ENCODE measurements around the gene SPON1.

DNA sequence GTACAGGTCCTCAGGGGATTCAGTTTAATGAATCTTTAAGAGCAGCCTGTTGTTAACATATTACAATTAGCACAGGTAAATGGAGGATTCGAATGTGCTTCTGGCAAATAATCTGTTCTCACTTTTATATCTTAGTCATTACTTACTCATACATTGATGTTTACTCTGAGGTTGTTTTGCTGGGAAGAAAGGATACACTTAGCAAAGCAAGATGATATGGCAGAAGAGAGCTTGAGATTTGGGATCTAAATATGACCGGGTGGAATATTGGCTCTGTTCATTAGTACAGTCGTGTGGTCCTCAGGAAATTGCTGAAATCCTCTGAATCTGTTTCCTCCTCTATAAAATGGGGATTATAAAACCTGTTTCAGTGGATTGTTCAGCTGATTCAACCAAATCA, 59.7 kb downstream of the SPON1 start:
- TF ChIP-seq, protein P1, sequence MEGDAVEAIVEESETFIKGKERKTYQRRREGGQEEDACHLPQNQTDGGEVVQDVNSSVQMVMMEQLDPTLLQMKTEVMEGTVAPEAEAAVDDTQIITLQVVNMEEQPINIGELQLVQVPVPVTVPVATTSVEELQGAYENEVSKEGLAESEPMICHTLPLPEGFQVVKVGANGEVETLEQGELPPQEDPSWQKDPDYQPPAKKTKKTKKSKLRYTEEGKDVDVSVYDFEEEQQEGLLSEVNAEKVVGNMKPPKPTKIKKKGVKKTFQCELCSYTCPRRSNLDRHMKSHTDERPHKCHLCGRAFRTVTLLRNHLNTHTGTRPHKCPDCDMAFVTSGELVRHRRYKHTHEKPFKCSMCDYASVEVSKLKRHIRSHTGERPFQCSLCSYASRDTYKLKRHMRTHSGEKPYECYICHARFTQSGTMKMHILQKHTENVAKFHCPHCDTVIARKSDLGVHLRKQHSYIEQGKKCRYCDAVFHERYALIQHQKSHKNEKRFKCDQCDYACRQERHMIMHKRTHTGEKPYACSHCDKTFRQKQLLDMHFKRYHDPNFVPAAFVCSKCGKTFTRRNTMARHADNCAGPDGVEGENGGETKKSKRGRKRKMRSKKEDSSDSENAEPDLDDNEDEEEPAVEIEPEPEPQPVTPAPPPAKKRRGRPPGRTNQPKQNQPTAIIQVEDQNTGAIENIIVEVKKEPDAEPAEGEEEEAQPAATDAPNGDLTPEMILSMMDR (IDR thresholded peaks at IDR 0.05; ENCODE audit: low read depth, low read length, missing input control) = no peak
- no peak for TF ChIP-seq SP1 (IDR thresholded peaks at IDR 0.05)
- TF ChIP-seq RAD21 (IDR thresholded peaks at IDR 0.05) = no peak
- TF ChIP-seq TAF1 (conservative IDR thresholded peaks at IDR 0.05) = no peak
- no peak for TF ChIP-seq YY1 (IDR thresholded peaks at IDR 0.05)
- no peak for TF ChIP-seq EGR1 (IDR thresholded peaks at IDR 0.05; ENCODE audit: low read depth in 2 of 2)
- TF ChIP-seq, protein P2, sequence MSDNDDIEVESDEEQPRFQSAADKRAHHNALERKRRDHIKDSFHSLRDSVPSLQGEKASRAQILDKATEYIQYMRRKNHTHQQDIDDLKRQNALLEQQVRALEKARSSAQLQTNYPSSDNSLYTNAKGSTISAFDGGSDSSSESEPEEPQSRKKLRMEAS (IDR thresholded peaks at IDR 0.05) = no peak
- TF ChIP-seq, protein P3, sequence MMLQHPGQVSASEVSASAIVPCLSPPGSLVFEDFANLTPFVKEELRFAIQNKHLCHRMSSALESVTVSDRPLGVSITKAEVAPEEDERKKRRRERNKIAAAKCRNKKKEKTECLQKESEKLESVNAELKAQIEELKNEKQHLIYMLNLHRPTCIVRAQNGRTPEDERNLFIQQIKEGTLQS (IDR thresholded peaks at IDR 0.05) = no peak
